ENCODE measurements around the gene MRS2.

MRS2 gene

GRCh38 chr6:24441599-24441904, 38.8 kb downstream of the MRS2 start:
- in situ Hi-C loops (cut with MboI; ENCODE audit: low pct_unique_long_range_greater_than_20kb, low sequenced_read_pairs, unreplicated experiment) = loop anchor here (25.0 kb wide), 1 partner anchor 246 kb away; no protein-coding TSS in a partner anchor
- no peak for DNase-seq (ENCODE audit: low spot score)
- no peak for TF ChIP-seq CTCF (IDR thresholded peaks at IDR 0.05; ENCODE audit: extremely low read depth, insufficient read depth, missing control alignments)

GRCh38 chr6:24444588-24444987, 41.9 kb downstream of the MRS2 start:
- TF ChIP-seq CTCF (IDR thresholded peaks at IDR 0.05; ENCODE audit: extremely low read depth, insufficient read depth, missing control alignments) = no peak
- no peak for DNase-seq (ENCODE audit: low spot score)
- in situ Hi-C loops (cut with MboI; ENCODE audit: low pct_unique_long_range_greater_than_20kb, low sequenced_read_pairs, unreplicated experiment) = loop anchor here (25.0 kb wide), 1 partner anchor 243 kb away; no protein-coding TSS in a partner anchor

DNA sequence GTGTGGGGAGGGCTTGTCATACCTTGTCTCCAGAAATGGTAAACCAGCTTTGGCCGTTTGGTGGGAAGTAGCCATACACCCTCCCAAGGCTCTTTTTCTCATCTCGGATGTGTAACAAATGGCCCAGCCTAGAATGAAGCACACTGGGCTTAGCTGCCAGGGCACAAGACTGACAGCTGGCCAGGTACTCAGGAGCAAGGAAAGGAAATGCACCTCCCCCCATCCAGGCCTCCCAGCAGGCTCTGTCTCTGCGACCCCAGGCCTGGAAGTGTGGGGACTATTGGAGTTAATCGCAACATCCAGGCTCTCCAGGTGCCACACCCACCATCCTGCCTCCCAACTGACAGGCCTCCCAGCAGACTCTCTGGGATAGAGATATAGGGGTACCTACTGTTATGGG, 43.0 kb downstream of the MRS2 start:
- in situ Hi-C loops (cut with MboI; ENCODE audit: low pct_unique_long_range_greater_than_20kb, low sequenced_read_pairs, unreplicated experiment) = loop anchor here (25.0 kb wide), 1 partner anchor 242 kb away; no protein-coding TSS in a partner anchor
- no peak for DNase-seq (ENCODE audit: low spot score)

GRCh38 chr6:24446670-24447069, 43.9 kb downstream of the MRS2 start:
- DNase-seq (ENCODE audit: low spot score) = no peak
- in situ Hi-C loops (cut with MboI; ENCODE audit: low pct_unique_long_range_greater_than_20kb, low sequenced_read_pairs, unreplicated experiment) = loop anchor here (25.0 kb wide), 1 partner anchor 241 kb away; no protein-coding TSS in a partner anchor
- no peak for TF ChIP-seq CTCF (IDR thresholded peaks at IDR 0.05; ENCODE audit: extremely low read depth, insufficient read depth, missing control alignments)

More for the DNA sequence above, 43.0 kb downstream of the MRS2 start:
- TF ChIP-seq CTCF (IDR thresholded peaks at IDR 0.05; ENCODE audit: extremely low read depth, insufficient read depth, missing control alignments) = no peak

DNA sequence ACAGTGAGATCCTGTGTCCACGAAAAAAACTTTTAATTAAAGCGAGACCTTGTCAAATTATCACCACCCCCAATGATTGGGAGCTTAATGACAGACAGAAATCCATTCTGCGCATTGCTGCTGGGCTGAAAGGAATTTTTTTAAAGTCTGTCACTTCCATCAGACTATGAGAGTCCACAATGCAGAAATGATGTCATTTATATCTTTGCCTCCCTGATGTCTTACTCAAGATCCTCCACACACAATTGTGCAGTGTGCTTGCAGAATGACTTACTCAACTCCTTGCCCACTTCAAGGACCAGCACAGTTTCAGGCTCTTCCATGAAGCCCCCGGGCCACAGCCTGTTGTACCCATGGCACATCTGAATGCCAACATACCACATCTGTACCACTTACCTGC, 45.7 kb downstream of the MRS2 start:
- no peak for TF ChIP-seq CTCF (IDR thresholded peaks at IDR 0.05; ENCODE audit: extremely low read depth, insufficient read depth, missing control alignments)
- in situ Hi-C loops (cut with MboI; ENCODE audit: low pct_unique_long_range_greater_than_20kb, low sequenced_read_pairs, unreplicated experiment) = loop anchor here (25.0 kb wide), 1 partner anchor 239 kb away; no protein-coding TSS in a partner anchor
- DNase-seq (ENCODE audit: low spot score) = no peak

GRCh38 chr6:24448828-24449525, 46.2 kb downstream of the MRS2 start:
- no peak for TF ChIP-seq CTCF (IDR thresholded peaks at IDR 0.05; ENCODE audit: extremely low read depth, insufficient read depth, missing control alignments)
- no peak for DNase-seq (ENCODE audit: low spot score)
- in situ Hi-C loops (cut with MboI; ENCODE audit: low pct_unique_long_range_greater_than_20kb, low sequenced_read_pairs, unreplicated experiment) = loop anchor here (25.0 kb wide), 1 partner anchor 238 kb away; no protein-coding TSS in a partner anchor
